Lower lobe of right lung (tissue), 2 donors: ENCODE data around the gene DNM3. TPM values are rescaled to one million over a fixed set of nuclear protein-coding genes. Genes with fewer than 3 reads are reported as not detected.

ENCODE experiments used
- ATAC-seq, 2 donors: fragments of 200-7000 bp; cut with Tn5 transposase; one replicate each; pipeline ENCODE4 v1.9.1; 2020 to 2022; ENCODE audit warnings: mild to moderate bottlenecking in 2 of 2, moderate library complexity in 2 of 2
- DNase-seq: peaks from one replicate; pipeline ENCODE4 v3.0.0-alpha.2; 2020
- H3K27ac ChIP-seq: fragments of 200-600 bp; one replicate; pipeline ENCODE4 v1.8.0; 2022
- H3K27me3 ChIP-seq: fragments of 200-600 bp; one replicate; pipeline ENCODE4 v1.8.0; 2022; ENCODE audit warnings: low read depth
- H3K36me3 ChIP-seq: fragments of 200-600 bp; one replicate; pipeline ENCODE4 v1.8.0; 2022; ENCODE audit warnings: mild to moderate bottlenecking
- H3K4me1 ChIP-seq: fragments of 200-600 bp; one replicate; pipeline ENCODE4 v1.8.0; 2022
- H3K4me3 ChIP-seq: fragments of 200-600 bp; one replicate; pipeline ENCODE4 v1.8.0; 2022; ENCODE audit warnings: mild to moderate bottlenecking
- H3K9me3 ChIP-seq: fragments of 200-600 bp; one replicate; pipeline ENCODE4 v1.8.0; 2022
- intact Hi-C: fragments of 100-400 bp; cut with DNase I; formaldehyde crosslinking; loops from one replicate; pipeline ENCODE4 v1.11.0; 2022
- total RNA-seq: library from RNA; stranded (reverse); fragmentation: NEBNext Ultra II Directional; extraction: Animal tissue kit (Norgen Biotek cat#: 25700); gene quantifications from one replicate; pipeline ENCODE4 v1.2.1, GENCODE V29; 2021
- TF ChIP-seq, protein P1 (sequence below): fragments of 200-600 bp; IDR thresholded peaks from one replicate; pipeline ENCODE4 v1.8.0; 2022; ENCODE audit warnings: antibody characterized with exemption, mild to moderate bottlenecking
- donor health status: DM: no; HTN: yes; CAD: no; lungs with severe emphysema.

DNM3 gene
- total RNA-seq, 1 donor from 2014 or later, result 12.4 TPM

DNA sequence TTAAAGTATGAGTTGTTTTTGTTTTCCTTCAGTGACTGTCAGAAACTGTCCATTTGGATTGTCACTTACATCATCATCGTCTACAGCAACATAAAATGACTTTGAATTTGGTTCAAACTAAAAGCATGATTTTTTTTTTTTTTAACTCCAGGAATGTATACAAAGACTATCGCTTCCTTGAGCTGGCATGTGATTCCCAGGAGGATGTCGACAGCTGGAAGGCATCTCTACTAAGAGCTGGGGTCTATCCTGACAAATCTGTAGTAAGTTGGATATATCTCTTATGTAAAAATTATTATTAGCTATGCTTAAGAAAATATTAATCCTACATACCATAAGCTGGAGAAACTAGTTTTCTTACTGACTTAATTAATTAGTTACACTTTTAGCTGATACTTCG lies 467.3 kb downstream of the DNM3 start:
- no peak overlapping the region for H3K4me3 ChIP-seq
- no peak for ATAC-seq
- H3K27ac ChIP-seq, result no peak overlapping the region
- TF ChIP-seq, protein P1, sequence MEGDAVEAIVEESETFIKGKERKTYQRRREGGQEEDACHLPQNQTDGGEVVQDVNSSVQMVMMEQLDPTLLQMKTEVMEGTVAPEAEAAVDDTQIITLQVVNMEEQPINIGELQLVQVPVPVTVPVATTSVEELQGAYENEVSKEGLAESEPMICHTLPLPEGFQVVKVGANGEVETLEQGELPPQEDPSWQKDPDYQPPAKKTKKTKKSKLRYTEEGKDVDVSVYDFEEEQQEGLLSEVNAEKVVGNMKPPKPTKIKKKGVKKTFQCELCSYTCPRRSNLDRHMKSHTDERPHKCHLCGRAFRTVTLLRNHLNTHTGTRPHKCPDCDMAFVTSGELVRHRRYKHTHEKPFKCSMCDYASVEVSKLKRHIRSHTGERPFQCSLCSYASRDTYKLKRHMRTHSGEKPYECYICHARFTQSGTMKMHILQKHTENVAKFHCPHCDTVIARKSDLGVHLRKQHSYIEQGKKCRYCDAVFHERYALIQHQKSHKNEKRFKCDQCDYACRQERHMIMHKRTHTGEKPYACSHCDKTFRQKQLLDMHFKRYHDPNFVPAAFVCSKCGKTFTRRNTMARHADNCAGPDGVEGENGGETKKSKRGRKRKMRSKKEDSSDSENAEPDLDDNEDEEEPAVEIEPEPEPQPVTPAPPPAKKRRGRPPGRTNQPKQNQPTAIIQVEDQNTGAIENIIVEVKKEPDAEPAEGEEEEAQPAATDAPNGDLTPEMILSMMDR, result no peak
- intact Hi-C loops, result no loop called here
- DNase-seq, result no peak
- no peaks in the 10 kb centered on the region for H3K36me3 ChIP-seq
- H3K4me1 ChIP-seq, result no peaks in the 10 kb centered on the region
- H3K9me3 ChIP-seq, result no peaks in the 10 kb centered on the region
- no peaks in the 10 kb centered on the region for H3K27me3 ChIP-seq

DNA sequence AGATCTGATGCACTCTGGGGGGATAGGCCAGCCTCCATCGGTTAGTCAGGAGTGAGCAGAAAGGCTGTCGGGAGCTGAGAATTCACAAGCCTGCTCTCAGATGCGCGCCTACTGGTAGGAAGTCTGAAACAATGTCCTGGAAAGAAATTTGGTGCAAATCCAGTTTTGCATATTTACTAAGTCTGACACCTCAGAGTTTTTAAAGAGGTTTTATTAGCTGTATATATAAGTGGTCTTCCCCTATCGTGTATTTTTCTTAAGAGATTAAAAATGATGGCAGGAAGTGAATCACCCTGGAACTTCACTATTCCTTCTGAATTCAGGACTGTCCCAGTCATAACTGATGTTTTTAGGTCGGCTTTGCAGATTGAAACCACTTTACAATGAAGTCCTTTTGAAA lies 479.4 kb downstream of the DNM3 start:
- H3K36me3 ChIP-seq, result no peaks in the 10 kb centered on the region
- no peak overlapping the region for H3K4me3 ChIP-seq
- TF ChIP-seq, protein P1, result no peak
- DNase-seq (no peak), ATAC-seq (no peak)
- no peaks in the 10 kb centered on the region for H3K27me3 ChIP-seq
- H3K4me1 ChIP-seq, result peaks cover 20% of the 10 kb centered on the region
- intact Hi-C loops, result no loop called here
- no peak overlapping the region for H3K27ac ChIP-seq
- no peaks in the 10 kb centered on the region for H3K9me3 ChIP-seq

DNA sequence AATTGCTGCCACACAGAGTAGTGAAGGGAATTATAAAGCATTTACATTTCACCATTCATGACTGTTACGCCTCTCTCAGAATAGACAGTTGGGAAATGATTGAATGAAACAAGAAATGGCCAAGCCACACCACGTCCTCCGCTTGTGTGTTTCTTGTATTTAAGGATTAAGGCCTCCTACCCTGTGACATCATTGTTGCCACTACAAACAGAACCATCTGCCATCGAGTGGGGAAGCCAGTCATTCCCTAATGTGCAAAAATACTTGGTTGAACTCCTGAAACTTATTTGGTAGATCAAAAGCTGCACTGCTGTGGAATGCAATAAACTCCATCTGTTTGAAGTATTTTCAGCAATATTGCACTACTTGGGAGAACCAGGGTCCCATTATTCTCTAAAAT lies 480.2 kb downstream of the DNM3 start:
- H3K27me3 ChIP-seq, result no peaks in the 10 kb centered on the region
- ATAC-seq (no peak), DNase-seq (no peak)
- no peak overlapping the region for H3K4me3 ChIP-seq
- H3K4me1 ChIP-seq, result peaks cover 20% of the 10 kb centered on the region
- no peaks in the 10 kb centered on the region for H3K36me3 ChIP-seq
- TF ChIP-seq, protein P1, result no peak
- intact Hi-C loops, result no loop called here
- no peak overlapping the region for H3K27ac ChIP-seq
- no peaks in the 10 kb centered on the region for H3K9me3 ChIP-seq

DNA sequence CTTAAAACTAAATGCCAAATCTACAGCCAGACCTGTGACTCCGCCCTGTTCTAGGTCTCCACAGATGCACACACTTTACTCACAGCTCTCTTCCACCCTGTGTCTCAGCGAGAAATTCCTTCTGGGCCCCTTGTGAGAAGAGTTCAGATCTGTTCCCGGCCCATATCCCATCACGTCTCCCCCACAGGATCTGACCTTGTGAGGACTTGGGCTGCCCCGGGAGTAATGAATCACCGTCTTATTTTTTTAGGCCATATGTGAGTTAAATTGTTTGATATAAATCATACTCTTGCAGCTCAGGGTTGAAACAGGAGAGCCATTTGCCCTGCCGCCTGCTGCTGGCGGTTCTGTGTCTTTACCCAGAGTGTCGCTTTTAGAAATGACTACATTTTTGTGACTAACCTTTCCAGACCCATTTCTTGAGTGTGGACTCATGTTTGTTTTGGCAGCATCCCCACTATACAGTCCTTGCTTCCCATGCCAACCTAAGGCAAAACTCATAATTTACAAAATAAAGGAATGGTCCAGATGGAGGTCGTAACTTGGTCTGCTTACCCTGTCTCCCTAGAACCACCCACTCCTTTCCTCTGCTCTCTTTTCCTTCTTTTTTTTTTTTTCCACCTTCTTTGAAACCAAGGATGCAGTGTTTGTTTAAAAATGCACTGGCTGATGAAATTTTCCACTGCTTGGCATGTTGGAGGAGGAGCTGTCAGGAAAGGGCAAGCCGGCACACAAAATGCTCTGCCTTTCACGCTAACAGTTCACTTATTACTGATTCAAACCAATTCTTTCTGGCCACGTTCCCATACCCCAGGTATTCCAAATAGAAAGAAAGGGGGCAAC lies 481.1 kb downstream of the DNM3 start:
- intact Hi-C loops, result no loop called here

DNA sequence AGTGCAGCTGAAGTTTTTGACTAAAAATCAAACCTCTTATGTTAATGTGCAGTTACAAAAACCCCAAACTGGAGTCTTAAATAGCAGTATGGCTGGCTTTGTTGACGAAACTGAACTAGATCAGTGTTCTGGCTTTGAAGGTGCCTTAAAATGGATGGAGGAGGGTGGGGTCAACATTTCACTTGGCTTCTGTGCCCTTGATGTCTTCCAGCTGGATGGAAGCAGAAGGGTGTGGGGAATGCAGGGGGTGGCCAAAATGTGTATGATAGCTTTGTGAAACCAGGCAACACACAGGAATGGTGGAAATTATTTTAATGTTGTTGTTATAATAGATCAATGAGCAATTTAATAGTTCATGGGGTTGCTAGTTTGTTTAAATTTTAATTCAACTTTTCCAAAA lies 482.4 kb downstream of the DNM3 start:
- Histone ChIP-seq H3K4me3 (no peak overlapping the region), H3K4me1 (peaks cover 20% of the 10 kb centered on the region), H3K27me3 (no peaks in the 10 kb centered on the region), H3K27ac (no peak overlapping the region), H3K36me3 (no peaks in the 10 kb centered on the region), H3K9me3 (no peaks in the 10 kb centered on the region)
- ATAC-seq (no peak), DNase-seq (no peak)
- intact Hi-C loops, result no loop called here
- TF ChIP-seq, protein P1, result no peak

More for the DNA sequence above, 481.1 kb downstream of the DNM3 start:
- Histone ChIP-seq H3K4me3 (peak overlapping the region; percentile 6), H3K9me3 (no peaks in the 10 kb centered on the region), H3K4me1 (peaks cover 20% of the 10 kb centered on the region), H3K27me3 (no peaks in the 10 kb centered on the region), H3K27ac (peak overlapping the region; percentile 79), H3K36me3 (no peaks in the 10 kb centered on the region)
- peak; percentile 82 to 90 for ATAC-seq
- TF ChIP-seq, protein P1, result no peak
- peak; percentile 41 for DNase-seq
